ENCODE results near the gene ZNF536.

The ZNF536 gene

GRCh38 chr19:30371960-30372824 lies at the start of gene ZNF536:
Gene ZNF536 (plus strand): TSS chr19:30372384. CDS start chr19:30443563, 71,179 bp downstream.
- no peak for DNase-seq (ENCODE audit: low spot score)

- no peak for DNase-seq (ENCODE audit: low spot score)
These were observed 49.4 kb upstream of the ZNF536 start for GRCh38 chr19:30322641-30323320.

DNA sequence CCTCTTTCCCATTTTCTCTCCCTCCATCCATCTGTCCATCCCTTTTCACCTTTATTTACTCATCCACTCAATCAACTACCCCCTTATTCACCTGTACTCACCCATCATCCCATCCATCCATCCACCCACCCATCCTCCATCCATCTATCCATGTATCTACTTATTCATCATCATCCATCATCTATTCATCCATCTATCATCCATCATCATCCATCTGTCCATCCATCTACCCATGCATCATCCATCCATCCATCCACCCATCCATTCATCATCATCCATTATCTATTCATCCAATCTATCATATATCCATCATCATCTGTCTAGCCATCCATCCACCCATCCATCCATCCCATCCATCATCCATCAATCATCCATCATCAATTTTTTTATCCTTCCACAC lies 48.3 kb upstream of the ZNF536 start:
- no peak for DNase-seq (ENCODE audit: low spot score)

DNA sequence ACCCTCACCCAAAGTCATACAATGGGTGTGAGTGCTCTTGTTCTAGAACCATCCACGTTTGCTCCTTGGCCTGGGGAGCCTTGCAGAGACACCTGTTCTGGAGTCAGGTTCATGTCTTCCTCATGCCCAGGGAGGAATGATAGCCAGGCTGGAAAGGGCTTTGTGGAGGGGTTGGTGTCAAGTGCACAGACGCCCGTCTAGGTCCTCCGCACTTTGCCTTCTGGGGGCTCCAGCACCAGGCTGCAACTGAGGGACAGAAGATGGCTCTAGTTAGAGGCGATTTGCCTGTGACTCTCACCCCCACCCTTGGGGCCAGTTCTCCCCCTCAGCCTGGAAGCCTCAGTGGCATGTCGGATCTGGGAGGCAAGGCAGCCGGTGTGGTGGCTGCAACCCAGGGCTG lies 47.2 kb upstream of the ZNF536 start:
- DNase-seq (ENCODE audit: low spot score) = no peak

DNA sequence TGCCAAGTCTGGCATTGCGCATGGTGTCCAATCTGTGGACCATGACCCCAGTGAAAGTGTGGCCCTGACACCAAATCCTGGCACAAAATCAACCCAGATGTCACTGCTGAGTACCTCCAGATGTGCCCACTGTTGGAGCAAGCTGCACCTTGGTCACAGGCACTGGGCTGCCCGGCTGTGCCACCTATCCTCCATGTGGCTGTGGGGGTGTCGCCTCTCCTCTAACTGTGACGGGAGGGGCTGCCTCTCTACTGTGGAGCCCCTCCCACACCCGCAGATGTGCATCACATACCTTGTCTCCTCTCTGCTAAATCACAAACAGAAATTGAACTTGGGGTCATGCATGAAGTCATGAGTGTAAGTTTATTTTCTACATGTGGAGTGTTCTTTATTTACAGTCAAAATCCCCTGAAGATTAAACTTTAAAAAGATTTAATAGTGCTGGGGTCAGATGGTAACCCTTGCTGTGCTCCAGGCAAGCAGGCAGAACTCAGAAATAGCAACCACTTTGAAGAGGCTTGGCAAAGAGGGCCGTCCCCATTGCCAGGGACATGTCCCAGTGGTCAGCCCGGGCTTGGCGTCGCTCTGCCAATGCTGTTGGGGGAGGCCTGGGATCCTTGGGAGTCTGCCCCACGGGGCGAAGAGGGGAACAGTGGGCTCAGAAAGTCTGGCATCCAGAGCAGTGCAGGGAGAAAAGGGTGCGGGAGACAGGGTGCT lies 46.4 kb upstream of the ZNF536 start:
- no peak for DNase-seq (ENCODE audit: low spot score)

GRCh38 chr19:30326393-30326710 lies 45.8 kb upstream of the ZNF536 start:
- DNase-seq (ENCODE audit: low spot score) = peak; percentile 31

DNA sequence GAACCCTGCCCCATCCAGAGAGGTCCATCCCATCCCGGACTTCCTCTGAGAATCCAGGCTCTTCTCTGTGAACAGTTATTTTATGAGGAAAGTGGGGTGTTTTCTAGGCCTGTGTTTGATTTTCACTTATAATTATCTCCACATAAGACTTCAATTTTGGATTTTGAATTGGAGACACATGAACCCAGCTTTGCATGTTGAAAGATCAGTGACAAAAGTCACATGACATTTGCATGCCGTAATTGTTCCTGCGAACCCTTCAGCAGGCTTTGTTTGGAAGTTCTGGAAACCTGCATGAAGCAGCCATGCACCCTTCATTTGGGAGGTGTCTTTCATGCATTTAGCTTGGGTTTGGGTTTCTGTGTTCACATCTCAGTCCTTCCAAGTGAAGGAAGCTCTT lies 44.9 kb upstream of the ZNF536 start:
- no peak for DNase-seq (ENCODE audit: low spot score)

DNA sequence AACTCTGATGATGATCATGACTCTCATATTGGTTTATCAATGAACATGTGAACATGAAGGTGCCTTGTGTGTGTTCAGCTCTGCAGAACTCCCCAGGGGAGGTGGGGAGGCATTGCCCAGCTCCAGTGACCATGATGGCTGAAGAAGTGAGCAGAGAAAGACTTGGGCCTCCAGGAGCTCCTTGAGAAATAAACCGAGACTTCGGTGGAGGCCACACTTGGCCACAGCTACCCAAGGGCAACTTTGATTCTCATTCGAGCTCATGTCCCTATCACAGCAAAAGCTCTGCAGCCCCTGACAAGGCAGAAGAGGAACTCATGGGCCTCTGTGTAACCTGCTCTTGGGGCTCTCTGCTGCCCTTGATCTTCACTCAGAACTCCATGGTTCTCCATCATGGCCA lies 44.1 kb upstream of the ZNF536 start:
- peak; percentile 38 for DNase-seq (ENCODE audit: low spot score)

DNA sequence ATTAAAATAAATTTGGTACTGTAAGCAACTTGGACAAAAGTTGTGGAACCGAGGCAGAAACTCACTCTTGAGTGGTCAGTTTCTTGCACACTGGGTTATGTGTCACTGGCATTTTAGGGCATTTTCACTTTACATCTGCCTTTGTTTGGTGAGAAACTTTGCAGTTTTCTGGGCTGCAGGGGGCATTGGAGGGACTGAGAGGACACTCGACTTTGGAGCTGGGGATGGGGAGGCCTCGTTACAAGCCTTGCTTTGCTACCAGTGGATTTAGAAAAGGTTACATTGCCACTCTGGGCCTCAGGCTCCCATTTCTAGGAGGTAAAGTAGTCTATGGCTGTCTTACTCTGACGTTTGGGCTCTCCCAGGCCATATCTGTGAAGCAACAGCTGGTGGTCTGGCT lies 41.9 kb upstream of the ZNF536 start:
- DNase-seq (ENCODE audit: low spot score) = no peak

DNA sequence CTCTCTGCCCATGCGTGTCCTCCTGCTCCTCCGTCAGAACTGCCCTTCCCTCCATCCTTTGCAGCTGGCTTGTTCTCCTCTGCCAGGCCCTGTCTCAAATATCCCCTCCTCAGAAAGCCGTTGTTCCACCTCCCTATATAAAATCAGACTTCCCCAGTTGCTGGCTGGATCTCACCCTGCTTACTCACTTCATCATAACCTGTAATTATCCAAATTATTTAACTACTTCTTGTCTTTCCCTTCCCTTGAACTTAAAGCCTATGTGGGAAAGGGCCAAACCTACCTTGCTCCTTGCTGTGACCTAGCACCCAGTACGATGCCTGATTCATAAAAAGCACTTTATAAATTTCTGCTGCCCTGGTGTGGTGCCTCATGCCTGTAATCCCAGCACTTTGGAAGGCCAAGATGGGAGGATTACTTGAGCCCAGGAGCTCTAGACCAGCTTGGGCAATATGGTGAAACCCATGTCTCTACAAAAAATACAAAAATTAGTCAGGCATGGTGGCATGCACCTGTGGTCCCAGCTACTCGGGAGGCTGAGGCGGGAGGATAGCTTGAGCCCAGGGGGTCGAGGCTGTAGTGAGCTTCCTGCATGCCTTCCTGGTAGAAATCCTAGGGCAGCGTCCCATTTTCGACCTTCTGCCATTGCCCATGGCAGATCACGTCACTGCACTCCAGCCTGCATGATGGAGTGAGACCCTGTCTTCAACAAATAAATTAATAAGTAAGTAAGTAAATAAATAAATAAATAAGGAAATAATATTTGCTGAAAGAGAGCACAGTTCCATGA lies 39.5 kb upstream of the ZNF536 start:
- DNase-seq (ENCODE audit: low spot score) = no peak

- DNase-seq (ENCODE audit: low spot score) = peak; percentile 45
These were observed 38.7 kb upstream of the ZNF536 start for GRCh38 chr19:30333291-30334065.

GRCh38 chr19:30334841-30335240 lies 37.3 kb upstream of the ZNF536 start:
- no peak for DNase-seq (ENCODE audit: low spot score)

DNA sequence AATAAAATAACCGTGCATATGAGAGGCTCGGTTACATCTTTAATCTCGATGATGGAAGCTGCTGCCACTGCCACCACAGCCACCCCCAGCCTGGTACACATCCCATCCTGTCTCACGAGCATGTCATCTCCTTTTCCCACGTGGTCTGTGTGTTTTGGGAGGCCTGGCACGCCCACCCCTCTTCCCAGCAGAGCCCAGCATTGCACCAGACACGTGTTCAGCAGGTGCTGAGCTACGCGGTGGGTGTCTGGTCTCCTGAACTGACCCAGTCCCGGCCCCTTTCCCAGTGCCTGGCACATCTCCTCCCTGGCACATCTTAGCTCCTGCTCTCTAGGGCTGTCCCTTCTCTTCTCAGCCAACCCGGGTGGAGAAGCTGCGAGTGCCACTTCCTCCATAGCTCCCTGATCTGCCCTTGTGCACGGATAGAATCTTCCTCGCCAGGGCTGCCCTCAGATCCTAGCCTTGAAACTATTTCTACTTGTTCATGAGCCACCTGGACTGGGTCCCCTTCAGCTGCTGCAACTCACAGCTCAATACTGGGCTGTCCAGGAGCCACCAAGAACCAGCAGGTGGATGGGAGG lies 36.8 kb upstream of the ZNF536 start:
- peak; percentile 25 for DNase-seq (ENCODE audit: low spot score)

DNA sequence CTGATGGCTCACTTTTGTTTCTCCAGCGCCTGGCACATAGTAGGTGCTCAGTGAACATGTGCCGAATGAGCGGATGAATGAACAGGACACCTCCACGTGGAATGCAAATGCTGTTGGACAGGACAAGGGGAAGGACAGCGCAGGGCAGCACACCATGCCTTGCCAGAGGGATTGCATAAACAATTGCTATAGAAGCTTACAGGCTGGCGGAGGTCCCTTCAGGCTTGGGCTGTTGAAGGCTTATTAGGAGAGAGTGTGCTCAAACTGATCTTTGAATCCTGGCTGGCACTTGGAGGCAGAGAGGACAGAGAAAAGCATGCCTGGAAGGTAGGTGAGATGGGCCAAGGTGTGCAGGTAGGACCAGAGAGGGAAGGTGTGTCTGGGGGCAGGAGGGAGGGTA lies 35.9 kb upstream of the ZNF536 start:
- DNase-seq (ENCODE audit: low spot score) = no peak

DNA sequence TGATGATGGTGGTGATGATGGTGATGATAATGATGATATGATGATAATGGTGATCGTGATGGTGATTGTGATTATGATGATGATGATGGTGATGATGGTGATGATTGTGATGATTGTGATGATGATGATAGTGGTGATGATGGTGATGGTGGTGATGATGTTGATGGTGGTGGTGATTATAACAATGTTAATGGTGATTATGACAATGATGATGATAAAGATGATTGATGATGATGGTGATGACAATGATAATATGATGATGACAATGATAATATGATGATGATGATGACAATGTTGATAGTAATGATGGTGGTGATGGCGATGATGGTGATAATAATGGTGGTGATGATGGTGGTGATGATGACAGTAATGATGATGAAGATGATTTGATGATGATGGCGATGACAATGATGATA lies 34.1 kb upstream of the ZNF536 start:
- DNase-seq (ENCODE audit: low spot score) = no peak

DNA sequence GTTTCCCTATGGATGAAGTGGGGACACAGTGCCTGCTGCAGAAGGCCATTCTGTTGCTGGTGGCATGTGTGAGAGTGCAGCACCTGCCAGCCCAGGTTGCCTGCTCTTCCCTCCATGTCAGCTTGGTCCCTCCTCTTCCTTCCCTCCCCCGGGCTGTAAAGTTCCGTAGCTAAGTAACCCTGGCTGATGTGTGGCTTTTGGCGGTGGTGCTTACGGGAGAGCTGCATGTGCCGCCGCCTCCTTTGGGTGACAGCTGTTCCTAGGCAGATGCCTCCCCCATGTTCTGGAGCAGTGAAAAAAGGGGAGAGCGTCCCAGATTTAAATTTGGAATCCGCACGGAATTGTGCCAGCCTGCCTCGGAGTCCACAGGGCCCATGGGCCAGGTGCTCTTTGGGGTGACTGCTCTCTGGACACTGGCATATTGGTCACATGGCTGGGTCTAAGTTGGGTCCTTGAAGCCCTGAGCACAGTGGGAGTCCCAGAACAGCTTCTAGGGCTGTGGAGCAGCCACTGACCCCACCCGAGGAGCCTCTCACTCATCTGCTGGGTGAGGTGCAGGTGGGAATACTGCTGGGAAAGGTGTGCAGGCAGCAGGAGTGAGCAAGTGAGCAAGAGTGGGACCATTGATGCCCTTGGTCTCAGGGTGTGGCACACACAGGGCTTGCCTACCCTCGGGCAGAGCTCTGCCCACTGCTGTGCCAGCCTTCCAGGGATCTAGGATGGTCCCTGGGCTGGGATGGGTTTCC lies 33.1 kb upstream of the ZNF536 start:
- peak; percentile 53 for DNase-seq (ENCODE audit: low spot score)

DNA sequence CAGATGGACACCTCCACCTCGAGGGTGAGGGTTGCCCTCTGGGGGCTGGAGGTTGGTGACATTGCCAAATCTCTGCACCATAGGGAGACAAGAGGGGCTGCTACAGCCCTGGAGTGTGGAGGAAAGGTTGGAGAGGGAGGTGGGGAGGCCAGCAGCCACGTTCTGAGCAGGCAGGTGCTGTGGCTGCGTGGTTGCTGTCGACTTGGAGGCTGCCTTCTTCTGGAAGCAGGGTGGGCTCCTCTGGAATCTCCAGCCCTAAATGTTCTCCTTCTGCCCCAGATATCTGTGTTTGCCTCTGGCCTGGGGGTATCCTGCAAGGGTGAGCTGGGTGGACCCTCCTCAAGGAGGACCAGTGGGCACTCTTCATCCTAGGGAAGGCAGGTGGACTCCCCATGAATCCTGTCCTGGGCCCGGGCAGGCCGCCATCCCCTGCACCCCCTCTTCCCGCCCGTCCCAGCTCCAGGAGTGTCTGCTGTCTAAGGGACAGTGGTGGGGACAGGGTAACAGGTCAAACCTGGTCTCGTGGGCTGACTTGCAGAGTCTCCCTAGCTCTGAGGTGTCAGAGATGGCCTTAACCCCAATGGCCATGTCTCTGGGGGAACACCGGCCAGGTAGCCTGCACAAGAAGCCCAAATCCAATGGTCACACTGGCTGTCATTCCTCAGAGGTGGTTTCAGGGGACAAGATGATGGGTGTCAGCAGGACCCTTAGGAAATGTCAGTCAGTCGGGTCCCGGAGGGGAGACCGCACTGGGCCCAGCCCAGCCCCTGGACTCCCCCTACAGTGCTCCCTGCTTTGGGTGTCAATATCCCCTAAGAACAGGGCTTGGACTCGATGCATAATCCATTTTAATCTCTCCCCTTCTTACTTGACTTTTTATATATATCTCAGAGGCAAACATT lies 32.3 kb upstream of the ZNF536 start:
- no peak for DNase-seq (ENCODE audit: low spot score)

DNA sequence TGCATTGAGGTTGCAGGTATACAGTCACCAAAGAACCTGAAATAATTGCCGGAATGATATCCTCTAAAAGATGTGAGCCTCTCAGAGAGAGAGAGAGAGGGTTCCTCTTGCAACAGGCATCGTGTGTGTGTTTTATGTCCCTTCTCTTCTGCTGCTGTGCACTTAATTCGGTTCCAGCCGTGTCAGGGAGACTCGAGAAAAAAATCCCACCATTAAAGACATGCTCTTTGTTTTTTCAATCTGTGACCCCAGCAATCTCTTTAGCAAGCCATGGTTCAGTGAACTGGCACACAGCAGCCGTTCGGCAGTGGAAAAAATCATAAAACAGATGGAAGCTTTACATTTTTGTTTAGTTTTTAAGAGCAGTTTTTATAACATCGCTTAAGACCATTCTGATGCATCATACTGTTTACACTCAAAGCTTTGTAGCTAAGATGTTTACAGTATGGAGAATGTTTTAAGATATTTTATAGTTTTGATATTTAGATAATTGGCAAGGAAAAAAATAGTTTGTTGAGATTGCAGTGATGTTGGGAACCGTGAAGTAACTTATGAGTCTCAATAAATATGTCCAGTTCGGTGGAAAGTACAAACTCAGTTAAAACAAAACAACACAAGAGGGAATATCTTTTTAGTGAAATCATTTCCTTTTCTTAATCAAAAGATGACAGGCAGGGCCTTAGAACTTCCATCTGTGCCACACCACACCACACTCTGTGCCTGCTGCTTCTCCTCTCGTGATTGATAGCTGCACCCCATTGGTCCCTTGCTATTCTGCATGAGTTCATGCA lies 31.2 kb upstream of the ZNF536 start:
- no peak for DNase-seq (ENCODE audit: low spot score)
